Large intestine (tissue), 3 donors: ENCODE results near the gene CENPP. TPM values are rescaled to one million over a fixed set of nuclear protein-coding genes. Genes with fewer than 3 reads are reported as not detected.

Experiments used
- DNase-seq, 2 donors: peaks; one replicate each; pipeline versions ENCODE4 v3.0.0 to v3.0.0-alpha.2; 2013
- H3K27ac ChIP-seq: one replicate; pipeline ENCODE4 v1.5.1; 2013; ENCODE audit warnings: low read length
- H3K27me3 ChIP-seq: 2 replicates; pipeline ENCODE4 v1.6.1; 2013; ENCODE audit warnings: low read length; ENCODE audit not compliant: control insufficient read depth, insufficient read depth
- H3K36me3 ChIP-seq: 2 replicates; pipeline ENCODE4 v1.6.1; 2013; ENCODE audit warnings: low read length; ENCODE audit not compliant: control insufficient read depth, insufficient read depth
- H3K4me1 ChIP-seq: one replicate; pipeline ENCODE4 v1.6.1; 2013; ENCODE audit warnings: low read length; ENCODE audit not compliant: control insufficient read depth, insufficient read depth
- H3K4me3 ChIP-seq: one replicate; pipeline ENCODE4 v1.5.1; 2013; ENCODE audit warnings: low read length
- H3K9me3 ChIP-seq: one replicate; pipeline ENCODE4 v1.6.1; 2013; ENCODE audit warnings: mild to moderate bottlenecking, low read depth, low read length, moderate library complexity; ENCODE audit not compliant: control insufficient read depth
- WGBS: methylation state at CpG from one replicate; pipeline ENCODE4 v1.1.5; 2013; ENCODE audit warnings: low lambda C conversion rate; ENCODE audit not compliant: insufficient coverage; 5-methylcytosine and 5-hydroxymethylcytosine counted together
- polyA plus RNA-seq: library from polyadenylated mRNA; unstranded; fragments of 120-200 nt; gene quantifications from one replicate; pipeline ENCODE4 v1.2.1, GENCODE V29; 2013

CENPP gene
- polyA plus RNA-seq, 1 donor: 2.8 TPM

DNA sequence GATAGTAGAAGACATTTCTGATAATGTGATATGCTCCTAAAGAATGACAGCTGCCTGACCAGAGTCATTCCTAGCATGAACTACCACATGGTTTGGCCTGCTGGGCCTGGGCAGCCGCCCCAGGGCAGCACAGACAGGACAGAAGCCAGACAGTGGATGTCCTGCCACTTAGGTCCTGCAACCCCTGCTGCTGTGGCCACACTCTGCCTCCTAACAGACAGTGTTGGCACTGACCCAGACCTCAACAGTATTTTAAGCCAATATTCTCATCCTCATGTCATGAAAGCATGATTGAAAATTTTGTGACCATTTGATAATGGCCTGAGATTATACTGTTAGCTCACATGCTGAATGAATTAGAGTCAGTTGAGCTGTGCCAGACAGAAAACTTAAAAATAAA, 15.8 kb downstream of the CENPP start:
- WGBS: no CpG with 5 or more reads among the region's 1 CpG
- no peaks in the 10 kb centered on the region for H3K27me3 ChIP-seq
- no peak overlapping the region for H3K4me3 ChIP-seq
- H3K27ac ChIP-seq: no peak overlapping the region
- no peaks in the 10 kb centered on the region for H3K4me1 ChIP-seq
- H3K36me3 ChIP-seq: peaks cover 7% of the 10 kb centered on the region
- DNase-seq: no peak
- H3K9me3 ChIP-seq: no peaks in the 10 kb centered on the region

DNA sequence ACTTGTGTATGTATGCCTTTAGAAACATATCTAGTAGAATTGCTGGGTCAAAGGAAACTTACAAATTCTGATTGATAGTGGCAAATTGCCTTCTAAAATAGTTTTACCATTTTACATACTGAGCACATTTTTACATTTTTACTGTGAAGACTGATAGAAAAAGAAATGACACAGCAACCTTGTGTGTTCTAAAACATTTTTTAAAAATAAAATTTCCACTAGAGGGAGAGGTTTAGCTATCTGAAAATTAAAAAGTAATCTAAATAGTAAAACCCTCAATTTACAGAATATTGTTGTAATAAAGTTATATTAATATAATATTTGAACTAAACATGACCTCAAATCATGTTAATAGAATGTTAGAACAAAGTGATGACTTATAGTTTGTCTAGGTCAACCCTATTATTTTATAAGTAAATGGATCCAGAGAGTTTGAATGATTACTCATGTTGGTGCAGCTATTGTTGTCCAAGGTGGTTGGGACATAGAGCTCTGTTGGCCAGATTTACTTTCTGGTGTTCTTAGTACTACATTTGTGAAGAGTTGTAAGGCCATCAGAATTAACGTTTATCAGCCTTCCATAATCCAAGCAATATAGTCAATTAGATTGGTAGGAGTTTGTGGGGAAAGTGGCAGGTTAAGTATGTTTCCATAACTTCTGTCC, 17.2 kb downstream of the CENPP start:
- WGBS: no CpG with 5 or more reads among the region's 1 CpG
- no peak for DNase-seq
- H3K27ac ChIP-seq: no peak overlapping the region

DNA sequence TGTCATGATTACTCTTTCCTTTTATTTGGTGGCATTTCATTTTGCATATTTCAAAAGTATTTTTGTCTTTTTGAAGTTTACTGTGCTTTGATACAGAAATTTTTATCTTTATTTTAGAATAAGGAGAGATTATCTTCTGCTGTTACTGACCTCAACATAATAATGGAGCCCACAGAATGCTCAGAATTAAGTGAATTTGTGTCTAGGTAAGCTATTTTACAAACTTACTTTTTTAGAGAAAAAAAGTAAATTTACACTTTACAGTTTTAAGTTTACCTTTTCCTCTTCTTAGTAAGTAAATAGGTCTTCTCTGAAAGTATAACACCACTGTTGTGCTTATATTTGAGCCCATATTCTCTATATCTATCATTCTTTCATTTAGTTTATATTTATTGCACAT, 19.8 kb downstream of the CENPP start:
- no peak for DNase-seq
- no peaks in the 10 kb centered on the region for H3K36me3 ChIP-seq
- H3K27ac ChIP-seq: no peak overlapping the region
- no peaks in the 10 kb centered on the region for H3K27me3 ChIP-seq
- H3K9me3 ChIP-seq: no peaks in the 10 kb centered on the region
- H3K4me3 ChIP-seq: no peak overlapping the region
- no peaks in the 10 kb centered on the region for H3K4me1 ChIP-seq

More for the DNA sequence above, 17.2 kb downstream of the CENPP start:
- Histone ChIP-seq H3K4me1 (no peaks in the 10 kb centered on the region), H3K4me3 (no peak overlapping the region), H3K9me3 (no peaks in the 10 kb centered on the region), H3K27me3 (no peaks in the 10 kb centered on the region), H3K36me3 (peaks cover 7% of the 10 kb centered on the region)

DNA sequence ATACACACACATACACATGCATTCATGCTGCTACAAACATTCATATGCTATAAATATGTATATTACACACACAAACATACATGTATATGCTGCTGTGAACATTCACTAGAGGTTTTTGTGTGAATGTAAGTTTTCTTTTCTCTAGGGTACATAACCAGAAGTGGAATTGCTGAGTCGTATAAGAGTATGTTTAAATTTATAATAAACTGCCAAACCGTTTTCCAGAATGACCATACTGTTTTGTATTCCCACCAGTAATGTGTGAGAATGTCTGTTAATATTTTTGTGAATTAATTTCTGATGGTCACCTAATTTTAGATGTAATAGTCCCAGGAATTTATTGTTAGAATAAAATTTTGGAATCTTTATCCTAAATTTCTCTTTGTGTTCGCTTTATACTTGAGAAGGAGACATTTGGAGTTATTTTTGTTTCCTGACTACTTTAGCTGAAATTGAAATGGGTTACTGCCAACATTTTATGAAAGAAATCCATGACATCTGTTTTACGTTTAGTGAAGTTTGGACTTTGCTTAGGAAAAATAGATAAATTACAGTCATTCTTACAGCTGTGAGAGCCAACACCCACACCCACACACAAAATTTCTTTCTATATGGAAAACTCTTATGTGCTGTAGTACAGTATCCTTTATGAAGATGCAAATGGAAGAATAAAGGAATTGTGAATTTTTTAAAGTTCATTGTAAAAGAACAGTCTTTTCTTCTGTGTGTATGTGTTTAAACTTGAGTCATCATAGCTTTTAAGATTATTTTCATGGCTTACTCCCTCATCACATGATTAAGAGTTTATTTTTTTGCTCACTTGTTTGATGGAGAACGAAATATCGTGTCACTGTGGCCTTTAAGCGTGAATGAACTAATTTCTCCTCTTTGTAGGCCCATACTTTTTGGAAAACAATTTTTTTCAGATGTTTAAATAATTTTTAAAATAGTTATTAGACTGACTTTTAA, 24.3 kb downstream of the CENPP start:
- Histone ChIP-seq H3K4me1 (peaks cover 3% of the 10 kb centered on the region), H3K27me3 (no peaks in the 10 kb centered on the region), H3K9me3 (no peaks in the 10 kb centered on the region), H3K36me3 (no peaks in the 10 kb centered on the region), H3K27ac (peak overlapping the region; percentile 56), H3K4me3 (no peak overlapping the region)
- DNase-seq: peak; percentile 14 to 34
- 54% methylated on average over 5 of the region's 7 CpGs for WGBS

DNA sequence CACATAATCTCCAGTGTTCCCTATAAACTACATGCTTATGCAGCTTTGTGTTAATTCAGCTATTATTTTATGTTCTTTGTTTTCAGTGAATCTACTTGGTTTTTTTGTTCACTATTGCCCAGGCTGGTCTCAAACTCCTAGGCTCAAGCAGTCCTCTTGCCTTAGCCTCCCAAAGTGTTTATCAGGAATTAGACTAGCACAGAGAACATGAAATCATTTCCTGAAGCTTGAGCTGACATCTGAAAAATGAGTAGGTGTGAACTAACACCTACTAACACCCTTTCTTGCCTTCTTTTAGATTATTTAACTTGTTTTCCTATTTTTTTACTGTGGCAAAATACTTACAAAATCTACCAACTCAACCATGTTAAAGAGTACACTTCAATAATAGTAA, 25.0 kb downstream of the CENPP start:
- Histone ChIP-seq H3K27ac (peak overlapping the region; percentile 56), H3K36me3 (no peaks in the 10 kb centered on the region), H3K4me1 (peaks cover 3% of the 10 kb centered on the region)

DNA sequence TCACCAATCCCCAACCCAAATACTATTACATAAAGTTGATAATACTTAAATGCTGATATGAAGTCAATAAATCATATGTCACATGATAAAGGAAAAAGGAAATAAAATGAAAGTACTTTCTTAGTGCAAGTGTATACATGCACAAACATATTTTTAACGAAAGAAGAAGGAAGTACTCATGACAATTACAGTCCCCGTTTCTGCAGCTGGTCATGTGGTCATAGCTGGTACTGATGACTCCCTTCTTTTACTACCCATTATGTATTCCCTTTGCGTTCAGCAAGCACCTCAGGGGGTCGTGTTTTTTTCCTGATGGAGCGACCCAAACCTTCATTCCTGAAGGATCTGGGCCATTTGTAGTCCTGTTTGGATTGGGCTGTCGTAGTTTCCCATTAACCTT, 27.3 kb downstream of the CENPP start:
- no peaks in the 10 kb centered on the region for H3K27me3 ChIP-seq
- peaks cover 7% of the 10 kb centered on the region for H3K9me3 ChIP-seq
- no peak overlapping the region for H3K27ac ChIP-seq
- no peaks in the 10 kb centered on the region for H3K36me3 ChIP-seq
- H3K4me1 ChIP-seq: peaks cover 3% of the 10 kb centered on the region
- H3K4me3 ChIP-seq: no peak overlapping the region
- no CpG with 5 or more reads among the region's 6 CpGs for WGBS
- DNase-seq: no peak

More for the DNA sequence above, 25.0 kb downstream of the CENPP start:
- peaks cover 4% of the 10 kb centered on the region for H3K9me3 ChIP-seq
- DNase-seq: no peak
- H3K4me3 ChIP-seq: no peak overlapping the region
- no peaks in the 10 kb centered on the region for H3K27me3 ChIP-seq

DNA sequence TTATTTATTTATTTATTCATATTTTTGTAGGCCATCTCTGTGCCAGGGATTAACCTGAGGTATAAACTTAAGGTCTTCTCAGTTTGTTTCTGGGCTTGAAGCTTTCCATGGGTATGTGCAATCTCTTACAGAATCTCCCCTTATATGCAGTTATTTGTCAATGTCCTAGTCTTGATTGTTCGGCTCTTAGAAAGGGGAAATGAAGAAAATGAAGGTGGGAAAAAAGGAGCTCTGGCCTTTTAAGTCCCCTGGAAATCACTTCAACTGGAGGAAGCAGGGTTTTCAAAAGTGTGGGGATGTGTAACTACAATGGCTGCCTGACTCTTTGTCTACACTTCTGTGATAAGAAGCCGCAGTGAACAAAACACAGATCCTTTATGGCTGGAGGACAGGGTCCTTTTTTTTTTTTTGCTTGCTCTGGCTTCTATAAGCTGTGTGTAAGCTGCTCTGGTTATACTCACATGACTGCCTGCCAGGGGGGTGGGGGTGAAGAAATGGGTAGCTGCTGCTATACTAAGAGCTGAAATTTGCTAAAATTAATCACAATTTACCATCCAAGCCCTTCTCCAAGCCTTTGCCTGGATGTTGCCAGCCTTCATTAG, 33.7 kb downstream of the CENPP start:
- peak overlapping the region; percentile 56 for H3K27ac ChIP-seq
- peaks cover 6% of the 10 kb centered on the region for H3K4me1 ChIP-seq
- peaks cover 9% of the 10 kb centered on the region for H3K9me3 ChIP-seq
- no CpG with 5 or more reads among the region's 2 CpGs for WGBS
- DNase-seq: peak; percentile 31 to 71
- no peaks in the 10 kb centered on the region for H3K27me3 ChIP-seq
- no peak overlapping the region for H3K4me3 ChIP-seq
- H3K36me3 ChIP-seq: no peaks in the 10 kb centered on the region

DNA sequence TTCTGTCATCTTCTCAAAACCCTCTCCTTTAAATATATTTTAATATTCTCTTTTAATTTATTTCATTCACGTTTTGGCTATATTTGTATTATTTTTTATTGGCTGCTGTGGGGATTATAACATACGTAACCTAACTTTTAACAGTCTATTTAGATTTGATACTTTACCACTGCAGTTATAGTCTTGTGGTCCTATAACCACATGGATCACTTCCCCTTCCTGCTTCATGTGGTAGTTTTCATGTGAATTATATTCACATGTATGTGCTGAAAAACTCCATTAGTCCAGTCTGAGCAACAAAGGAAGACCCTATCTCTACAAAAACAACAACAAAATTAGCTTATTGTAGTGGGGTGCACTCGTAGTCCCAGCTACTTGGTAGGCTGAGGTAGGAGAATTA, 34.3 kb downstream of the CENPP start:
- peaks cover 9% of the 10 kb centered on the region for H3K9me3 ChIP-seq
- 93% methylated on average over 2 of the region's 3 CpGs for WGBS
- no peak overlapping the region for H3K27ac ChIP-seq
- no peak overlapping the region for H3K4me3 ChIP-seq
- H3K4me1 ChIP-seq: peaks cover 6% of the 10 kb centered on the region
- H3K36me3 ChIP-seq: no peaks in the 10 kb centered on the region
- DNase-seq: no peak
- no peaks in the 10 kb centered on the region for H3K27me3 ChIP-seq

DNA sequence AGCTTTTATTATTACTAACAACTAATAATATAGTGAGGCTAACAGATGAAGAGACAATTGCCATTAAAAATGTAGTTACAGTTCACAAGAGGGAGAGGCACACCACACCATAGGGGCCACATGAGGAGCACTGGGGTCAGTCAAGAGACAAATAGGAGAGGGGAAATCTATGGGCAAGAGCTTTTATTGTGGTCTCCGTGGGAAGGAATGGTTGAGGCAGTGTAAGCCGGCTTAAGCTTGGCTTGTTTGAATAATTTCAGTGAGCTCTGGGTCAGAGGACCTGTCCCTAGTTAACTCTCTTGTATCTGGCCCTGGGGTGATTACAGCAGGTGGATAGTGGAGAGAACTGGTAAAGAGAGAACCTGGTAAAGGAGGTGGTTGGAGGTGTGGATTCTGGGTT, 43.3 kb downstream of the CENPP start:
- Histone ChIP-seq H3K4me1 (no peaks in the 10 kb centered on the region), H3K27ac (no peak overlapping the region), H3K9me3 (peaks cover 14% of the 10 kb centered on the region), H3K36me3 (no peaks in the 10 kb centered on the region), H3K27me3 (no peaks in the 10 kb centered on the region), H3K4me3 (no peak overlapping the region)
- 10% methylated on average over 2 of the region's 2 CpGs for WGBS
- DNase-seq: no peak

DNA sequence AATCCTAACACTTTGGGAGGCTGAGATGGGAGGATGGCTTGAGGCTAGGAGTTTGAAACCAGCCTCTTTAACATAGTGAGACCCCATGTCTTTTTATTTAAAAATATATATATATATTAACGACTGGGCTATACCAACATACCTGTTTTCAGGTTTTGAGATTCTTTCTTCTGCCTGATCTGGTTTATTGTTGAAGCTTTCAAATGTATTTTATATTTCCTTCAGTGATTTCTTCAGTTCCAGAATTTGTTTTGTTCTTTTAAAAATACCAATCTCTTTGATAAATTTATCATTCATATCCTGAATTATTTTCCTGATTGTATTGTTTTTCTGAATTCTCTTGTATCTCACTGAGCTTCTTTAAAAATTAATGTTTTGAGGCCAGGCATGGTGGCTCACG, 47.4 kb downstream of the CENPP start:
- H3K36me3 ChIP-seq: no peaks in the 10 kb centered on the region
- no peak overlapping the region for H3K27ac ChIP-seq
- no peak overlapping the region for H3K4me3 ChIP-seq
- peaks cover 4% of the 10 kb centered on the region for H3K4me1 ChIP-seq
- 100% methylated on average over 1 of the region's 2 CpGs for WGBS
- no peak for DNase-seq
- peaks cover 26% of the 10 kb centered on the region for H3K9me3 ChIP-seq
- no peaks in the 10 kb centered on the region for H3K27me3 ChIP-seq
